ENCODE results near the gene IPCEF1. TPM values are rescaled to one million over a fixed set of nuclear protein-coding genes. Genes with fewer than 3 reads are reported as not detected.

The IPCEF1 gene
- total RNA-seq, 2 donors from 2014 or later = 50.4 to 63.1 TPM

- Mint-ChIP-seq H3K4me1 (peaks cover 27% of the 10 kb centered on the region), H3K4me3 (peak overlapping the region; percentile 84), H3K36me3 (ENCODE audit: low read depth) (no peaks in the 10 kb centered on the region), H3K27me3 (no peaks in the 10 kb centered on the region), H3K27ac (peak overlapping the region; percentile 96)
- H3K9me3 ChIP-seq (ENCODE audit: control insufficient read depth, low read length, poor library complexity, severe bottlenecking) = no peaks in the 10 kb centered on the region
- DNase-seq = no peak
- peak; percentile 30 for ATAC-seq
Measured at GRCh38 chr6:154157082-154157481, 199.5 kb downstream of the IPCEF1 start.

GRCh38 chr6:154156135-154156896 is 200.3 kb downstream of the IPCEF1 start:
- ATAC-seq (peak; percentile 93), DNase-seq (peak; percentile 17 to 41 (median 35))
- peak overlapping the region; percentile 84 for H3K4me3 Mint-ChIP-seq
- no peaks in the 10 kb centered on the region for H3K27me3 Mint-ChIP-seq
- H3K27ac Mint-ChIP-seq = peak overlapping the region; percentile 96
- peaks cover 27% of the 10 kb centered on the region for H3K4me1 Mint-ChIP-seq
- H3K9me3 ChIP-seq (ENCODE audit: control insufficient read depth, low read length, poor library complexity, severe bottlenecking) = no peaks in the 10 kb centered on the region
- H3K36me3 Mint-ChIP-seq (ENCODE audit: low read depth) = no peaks in the 10 kb centered on the region

GRCh38 chr6:154154389-154154967 is 202.1 kb downstream of the IPCEF1 start:
- DNase-seq (peak; percentile 23 to 53 (median 30)), ATAC-seq (peak; percentile 33)
- Mint-ChIP-seq H3K27ac (peak overlapping the region; percentile 96), H3K4me1 (peaks cover 30% of the 10 kb centered on the region), H3K27me3 (peaks cover 8% of the 10 kb centered on the region), H3K4me3 (no peak overlapping the region), H3K36me3 (ENCODE audit: low read depth) (no peaks in the 10 kb centered on the region)
- H3K9me3 ChIP-seq (ENCODE audit: control insufficient read depth, low read length, poor library complexity, severe bottlenecking) = no peaks in the 10 kb centered on the region

GRCh38 chr6:154143753-154144152 is 212.8 kb downstream of the IPCEF1 start:
- DNase-seq (no peak), ATAC-seq (no peak)
- H3K9me3 ChIP-seq (ENCODE audit: control insufficient read depth, low read length, poor library complexity, severe bottlenecking) = no peaks in the 10 kb centered on the region
- Mint-ChIP-seq H3K36me3 (ENCODE audit: low read depth) (no peaks in the 10 kb centered on the region), H3K27ac (no peak overlapping the region), H3K4me1 (no peaks in the 10 kb centered on the region), H3K4me3 (no peak overlapping the region), H3K27me3 (peaks cover 38% of the 10 kb centered on the region)

- Mint-ChIP-seq H3K4me1 (no peaks in the 10 kb centered on the region), H3K27me3 (peaks cover 33% of the 10 kb centered on the region), H3K27ac (no peak overlapping the region), H3K4me3 (no peak overlapping the region), H3K36me3 (ENCODE audit: low read depth) (no peaks in the 10 kb centered on the region)
- H3K9me3 ChIP-seq (ENCODE audit: control insufficient read depth, low read length, poor library complexity, severe bottlenecking) = no peaks in the 10 kb centered on the region
- no peak for ATAC-seq
- DNase-seq = no peak
Measured at GRCh38 chr6:154140743-154141142, 215.9 kb downstream of the IPCEF1 start.

- no peak for DNase-seq
- H3K9me3 ChIP-seq (ENCODE audit: control insufficient read depth, low read length, poor library complexity, severe bottlenecking) = no peaks in the 10 kb centered on the region
- Mint-ChIP-seq H3K27me3 (peaks cover 27% of the 10 kb centered on the region), H3K4me3 (no peak overlapping the region), H3K4me1 (no peaks in the 10 kb centered on the region), H3K27ac (no peak overlapping the region), H3K36me3 (ENCODE audit: low read depth) (no peaks in the 10 kb centered on the region)
- no peak for ATAC-seq
Measured at GRCh38 chr6:154139892-154140291, 216.7 kb downstream of the IPCEF1 start.

GRCh38 chr6:154138793-154139192 is 217.8 kb downstream of the IPCEF1 start:
- Mint-ChIP-seq H3K27me3 (peaks cover 34% of the 10 kb centered on the region), H3K36me3 (ENCODE audit: low read depth) (no peaks in the 10 kb centered on the region), H3K27ac (no peak overlapping the region), H3K4me3 (no peak overlapping the region), H3K4me1 (no peaks in the 10 kb centered on the region)
- no peaks in the 10 kb centered on the region for H3K9me3 ChIP-seq (ENCODE audit: control insufficient read depth, low read length, poor library complexity, severe bottlenecking)
- no peak for ATAC-seq
- DNase-seq = no peak

GRCh38 chr6:154134471-154135147 is 222.0 kb downstream of the IPCEF1 start:
- Mint-ChIP-seq H3K36me3 (ENCODE audit: low read depth) (no peaks in the 10 kb centered on the region), H3K4me3 (no peak overlapping the region), H3K27ac (no peak overlapping the region), H3K4me1 (no peaks in the 10 kb centered on the region), H3K27me3 (peaks cover 24% of the 10 kb centered on the region)
- ATAC-seq = no peak
- H3K9me3 ChIP-seq (ENCODE audit: control insufficient read depth, low read length, poor library complexity, severe bottlenecking) = no peaks in the 10 kb centered on the region
- no peak for DNase-seq

- Mint-ChIP-seq H3K36me3 (ENCODE audit: low read depth) (no peaks in the 10 kb centered on the region), H3K27ac (no peak overlapping the region), H3K4me3 (no peak overlapping the region), H3K4me1 (no peaks in the 10 kb centered on the region), H3K27me3 (peaks cover 37% of the 10 kb centered on the region)
- H3K9me3 ChIP-seq (ENCODE audit: control insufficient read depth, low read length, poor library complexity, severe bottlenecking) = no peaks in the 10 kb centered on the region
- ATAC-seq (no peak), DNase-seq (no peak)
Measured at GRCh38 chr6:154127657-154128056, 228.9 kb downstream of the IPCEF1 start.

- no peaks in the 10 kb centered on the region for H3K4me1 Mint-ChIP-seq
- no peak for ATAC-seq
- H3K27ac Mint-ChIP-seq = no peak overlapping the region
- DNase-seq = no peak
- no peak overlapping the region for H3K4me3 Mint-ChIP-seq
- H3K27me3 Mint-ChIP-seq = peaks cover 37% of the 10 kb centered on the region
- H3K36me3 Mint-ChIP-seq (ENCODE audit: low read depth) = no peaks in the 10 kb centered on the region
- no peaks in the 10 kb centered on the region for H3K9me3 ChIP-seq (ENCODE audit: control insufficient read depth, low read length, poor library complexity, severe bottlenecking)
Measured at GRCh38 chr6:154125421-154125820, 231.2 kb downstream of the IPCEF1 start.

- DNase-seq = no peak
- Mint-ChIP-seq H3K4me1 (no peaks in the 10 kb centered on the region), H3K4me3 (no peak overlapping the region), H3K36me3 (ENCODE audit: low read depth) (no peaks in the 10 kb centered on the region), H3K27ac (no peak overlapping the region), H3K27me3 (peaks cover 46% of the 10 kb centered on the region)
- no peak for ATAC-seq
- H3K9me3 ChIP-seq (ENCODE audit: control insufficient read depth, low read length, poor library complexity, severe bottlenecking) = no peaks in the 10 kb centered on the region
Measured at GRCh38 chr6:154123155-154123956, 233.2 kb downstream of the IPCEF1 start.

- Mint-ChIP-seq H3K36me3 (ENCODE audit: low read depth) (no peaks in the 10 kb centered on the region), H3K4me1 (no peaks in the 10 kb centered on the region), H3K27me3 (peaks cover 49% of the 10 kb centered on the region), H3K27ac (no peak overlapping the region), H3K4me3 (no peak overlapping the region)
- DNase-seq (no peak), ATAC-seq (no peak)
- no peaks in the 10 kb centered on the region for H3K9me3 ChIP-seq (ENCODE audit: control insufficient read depth, low read length, poor library complexity, severe bottlenecking)
Measured at GRCh38 chr6:154122195-154122925, 234.2 kb downstream of the IPCEF1 start.
